Activated naive CD4-positive, alpha-beta T cell treated with anti-CD3 and anti-CD28 coated beads, Interleukin-2, amount 50 U/mL, for 24 hours (primary cell): ENCODE measurements around the gene MSMP.

Experiments
- H3K27ac Mint-ChIP-seq: one replicate; pipeline ENCODE4 v1.8.0; 2021; ENCODE audit warnings: mild to moderate bottlenecking, mixed read lengths
- H3K27me3 Mint-ChIP-seq: one replicate; pipeline ENCODE4 v1.8.0; 2021; ENCODE audit warnings: mixed read lengths
- H3K36me3 Mint-ChIP-seq: one replicate; pipeline ENCODE4 v1.8.0; 2021; ENCODE audit warnings: mixed read lengths
- H3K4me1 Mint-ChIP-seq: one replicate; pipeline ENCODE4 v1.8.0; 2021; ENCODE audit warnings: mixed read lengths
- H3K4me3 Mint-ChIP-seq: one replicate; pipeline ENCODE4 v1.8.0; 2021; ENCODE audit warnings: mild to moderate bottlenecking, mixed read lengths
- H3K9me3 Mint-ChIP-seq: one replicate; pipeline ENCODE4 v1.8.0; 2021; ENCODE audit warnings: mixed read lengths

The MSMP gene

DNA sequence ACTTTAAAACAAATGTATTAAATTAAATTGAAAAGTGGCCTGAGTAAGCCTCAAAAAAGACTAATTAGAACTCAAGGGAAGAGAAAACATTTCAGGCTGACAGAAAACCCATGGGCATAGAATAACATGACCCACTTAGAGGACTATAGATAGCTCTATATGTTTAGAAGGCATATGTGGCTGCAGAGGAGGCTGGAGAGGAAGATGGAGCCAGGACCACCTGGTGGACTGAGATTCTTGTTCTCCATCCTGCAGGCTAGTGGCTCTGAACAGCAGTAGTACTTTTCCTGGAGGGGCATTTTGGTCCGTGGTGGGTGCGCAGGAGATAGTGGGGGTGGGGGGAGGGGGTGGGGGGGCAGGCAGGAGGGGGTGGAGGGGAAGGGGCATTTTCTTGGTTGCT lies 27.0 kb upstream of the MSMP start:
- H3K27me3 Mint-ChIP-seq, result no peaks in the 10 kb centered on the region
- no peak overlapping the region for H3K27ac Mint-ChIP-seq

DNA sequence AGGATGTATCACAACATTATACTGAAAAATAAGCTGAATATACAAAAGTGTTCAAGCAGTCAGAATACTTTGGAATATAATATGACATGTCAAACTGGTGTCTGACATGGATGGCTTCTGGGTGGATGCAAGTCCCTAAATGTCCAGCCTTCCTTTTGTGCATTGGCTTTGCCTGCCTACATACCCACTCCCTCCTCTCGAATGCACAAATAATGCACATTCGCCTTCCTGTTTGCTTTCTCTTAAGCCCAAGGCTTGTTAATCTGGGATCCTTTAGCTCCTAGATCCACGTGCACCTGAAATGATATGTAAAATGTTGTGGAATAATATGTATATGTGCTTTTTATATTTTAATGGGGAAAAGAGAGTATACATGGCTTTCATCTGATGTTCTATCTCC lies 24.4 kb upstream of the MSMP start:
- Mint-ChIP-seq H3K36me3 (peaks cover 8% of the 10 kb centered on the region), H3K9me3 (no peaks in the 10 kb centered on the region), H3K27ac (no peak overlapping the region), H3K27me3 (no peaks in the 10 kb centered on the region), H3K4me3 (no peak overlapping the region), H3K4me1 (peaks cover 3% of the 10 kb centered on the region)

More for the DNA sequence above, 27.0 kb upstream of the MSMP start:
- H3K4me1 Mint-ChIP-seq, result no peaks in the 10 kb centered on the region
- no peak overlapping the region for H3K4me3 Mint-ChIP-seq
- peaks cover 8% of the 10 kb centered on the region for H3K36me3 Mint-ChIP-seq
- no peaks in the 10 kb centered on the region for H3K9me3 Mint-ChIP-seq

DNA sequence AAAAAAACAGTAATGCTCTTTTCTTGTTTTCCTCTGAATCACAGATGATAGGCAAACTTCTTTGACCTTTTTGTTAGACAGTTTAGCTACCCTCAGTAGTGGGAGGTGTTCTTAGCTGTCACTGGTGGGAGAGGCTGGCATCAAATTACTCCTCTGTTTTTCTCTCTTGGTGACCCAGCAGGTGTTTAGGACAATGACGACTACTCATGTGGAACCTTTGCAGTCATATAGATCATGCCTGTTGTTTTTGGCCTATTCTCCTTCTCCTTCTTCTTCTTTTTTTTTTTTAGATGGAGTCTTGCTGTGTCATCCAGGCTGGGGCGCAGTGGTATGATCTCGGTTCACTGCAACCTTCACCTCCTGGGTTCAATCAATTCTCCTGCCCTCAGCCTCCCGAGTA lies 21.9 kb upstream of the MSMP start:
- peaks cover 3% of the 10 kb centered on the region for H3K4me1 Mint-ChIP-seq
- no peak overlapping the region for H3K27ac Mint-ChIP-seq
- no peaks in the 10 kb centered on the region for H3K9me3 Mint-ChIP-seq
- H3K36me3 Mint-ChIP-seq, result peaks cover 4% of the 10 kb centered on the region
- H3K27me3 Mint-ChIP-seq, result no peaks in the 10 kb centered on the region
- H3K4me3 Mint-ChIP-seq, result no peak overlapping the region

DNA sequence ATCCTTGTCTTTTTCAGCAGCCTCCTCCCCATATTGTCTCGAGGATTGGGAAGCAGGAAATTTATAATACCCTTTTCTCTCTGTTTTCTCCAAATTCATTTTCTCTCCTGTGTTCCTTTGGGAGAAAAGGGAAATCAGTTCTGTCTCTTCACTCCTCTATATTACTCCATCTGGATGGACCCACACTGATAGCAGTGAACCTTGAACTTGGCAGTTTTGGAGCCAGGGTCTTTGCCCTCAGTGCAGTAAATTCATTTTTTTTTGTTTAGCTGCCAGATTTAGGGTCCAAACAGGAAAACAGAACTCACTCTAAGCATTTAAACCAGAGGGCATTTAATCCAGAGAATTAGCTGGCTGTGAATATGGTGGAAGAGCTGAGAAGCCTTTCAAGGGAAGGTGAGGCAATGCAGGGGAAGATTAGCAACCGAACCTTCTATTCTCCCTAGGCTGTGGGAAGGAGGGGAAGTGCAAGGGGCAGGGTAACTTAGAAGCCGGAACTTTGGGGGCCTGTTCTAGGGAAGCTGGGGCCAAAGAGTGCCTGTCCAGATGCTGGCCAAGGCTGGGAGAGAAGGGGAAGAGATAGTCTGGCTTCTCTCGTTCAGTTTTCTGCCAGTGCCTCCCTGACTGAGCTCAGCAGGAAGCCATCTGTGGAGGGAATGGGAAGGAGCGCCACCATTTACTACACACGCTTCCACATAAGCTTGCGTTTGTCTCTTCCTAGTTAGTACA lies 21.0 kb upstream of the MSMP start:
- H3K4me1 Mint-ChIP-seq, result peaks cover 3% of the 10 kb centered on the region

DNA sequence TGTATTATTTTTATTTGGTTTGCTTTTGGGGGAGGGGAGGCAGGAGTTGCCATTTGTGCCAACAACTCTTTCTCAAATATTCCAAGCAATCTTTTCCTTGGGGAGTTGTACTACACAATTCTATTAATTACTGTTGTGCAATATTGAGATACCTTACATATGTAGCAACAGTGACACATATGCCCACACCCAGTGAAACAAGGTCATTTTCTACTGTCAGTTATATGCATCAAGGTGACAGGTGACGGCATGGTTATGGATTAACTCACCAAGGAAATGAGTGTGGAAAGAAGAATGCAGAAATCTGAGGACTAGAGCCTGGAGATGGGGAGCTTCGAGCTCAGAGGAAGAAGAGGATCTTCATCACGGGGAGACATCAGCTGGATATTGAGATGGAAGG lies 17.9 kb upstream of the MSMP start:
- H3K9me3 Mint-ChIP-seq, result no peaks in the 10 kb centered on the region
- H3K27me3 Mint-ChIP-seq, result no peaks in the 10 kb centered on the region
- H3K4me3 Mint-ChIP-seq, result no peak overlapping the region
- H3K27ac Mint-ChIP-seq, result no peak overlapping the region
- no peaks in the 10 kb centered on the region for H3K36me3 Mint-ChIP-seq
- H3K4me1 Mint-ChIP-seq, result peaks cover 9% of the 10 kb centered on the region

More for the DNA sequence above, 21.0 kb upstream of the MSMP start:
- H3K4me3 Mint-ChIP-seq, result no peak overlapping the region
- no peak overlapping the region for H3K27ac Mint-ChIP-seq
- H3K27me3 Mint-ChIP-seq, result no peaks in the 10 kb centered on the region
- H3K9me3 Mint-ChIP-seq, result no peaks in the 10 kb centered on the region
- peaks cover 1% of the 10 kb centered on the region for H3K36me3 Mint-ChIP-seq

DNA sequence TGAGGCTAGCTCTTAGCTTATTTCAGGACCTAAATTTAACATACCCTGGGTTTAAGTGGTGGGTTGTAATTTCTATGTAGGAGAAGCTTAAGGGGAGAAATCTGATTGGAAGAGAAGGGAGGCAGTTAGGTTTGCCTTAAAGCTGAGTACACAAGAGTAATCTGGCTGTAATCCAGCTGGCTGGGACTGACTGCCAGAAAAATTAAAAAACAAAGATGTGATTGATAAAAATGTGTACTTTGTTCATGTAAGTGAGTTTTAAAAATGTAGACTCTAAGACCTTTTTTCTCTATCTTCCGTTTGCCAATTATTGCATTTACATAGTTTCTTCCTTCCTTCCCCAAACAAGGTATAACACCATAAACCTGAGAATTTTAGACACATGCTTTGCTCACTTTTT lies 17.5 kb upstream of the MSMP start:
- H3K36me3 Mint-ChIP-seq, result no peaks in the 10 kb centered on the region
- peaks cover 12% of the 10 kb centered on the region for H3K4me1 Mint-ChIP-seq
- H3K27ac Mint-ChIP-seq, result no peak overlapping the region
- H3K27me3 Mint-ChIP-seq, result no peaks in the 10 kb centered on the region
- no peaks in the 10 kb centered on the region for H3K9me3 Mint-ChIP-seq
- no peak overlapping the region for H3K4me3 Mint-ChIP-seq

DNA sequence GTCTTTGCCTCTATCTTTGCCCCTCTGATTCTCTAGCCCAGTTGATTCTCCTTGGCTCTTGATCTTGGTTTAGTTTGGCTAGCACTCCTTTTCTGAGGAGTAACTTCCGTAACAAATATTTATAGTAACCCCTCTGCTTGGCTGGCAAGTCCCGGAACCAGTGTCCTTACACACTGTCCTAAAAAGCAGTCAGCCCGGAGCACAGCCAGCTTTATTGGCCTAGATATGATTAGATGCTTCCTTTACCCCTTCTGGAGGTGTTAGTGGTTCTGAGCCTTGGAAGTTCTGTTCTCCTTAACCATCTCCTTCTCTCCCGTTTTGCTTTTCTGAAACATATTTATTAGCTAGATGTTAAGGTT lies 17.0 kb upstream of the MSMP start:
- Mint-ChIP-seq H3K36me3 (no peaks in the 10 kb centered on the region), H3K27ac (no peak overlapping the region), H3K27me3 (no peaks in the 10 kb centered on the region), H3K4me1 (peaks cover 17% of the 10 kb centered on the region), H3K4me3 (no peak overlapping the region), H3K9me3 (no peaks in the 10 kb centered on the region)

DNA sequence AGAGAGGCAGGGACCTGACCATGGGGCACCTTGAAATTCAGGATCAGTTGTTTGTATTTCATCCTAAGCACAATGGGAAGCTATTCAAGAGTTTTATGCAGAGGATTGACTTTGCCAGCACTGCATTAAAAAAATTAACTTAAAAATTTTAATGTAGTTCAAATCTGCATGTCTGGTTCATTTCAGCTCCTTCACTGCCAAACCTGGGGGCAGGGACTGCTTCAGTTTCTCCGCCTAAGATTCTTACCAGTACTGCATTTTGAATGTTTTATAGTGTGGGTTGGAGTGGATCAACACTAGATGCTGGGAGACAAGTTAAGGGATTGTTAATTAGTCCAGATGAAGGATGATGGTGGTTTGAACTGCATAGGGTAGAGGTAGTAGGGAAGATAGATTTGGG lies 15.7 kb upstream of the MSMP start:
- Mint-ChIP-seq H3K36me3 (no peaks in the 10 kb centered on the region), H3K4me1 (peaks cover 16% of the 10 kb centered on the region), H3K27ac (no peak overlapping the region), H3K4me3 (no peak overlapping the region), H3K27me3 (no peaks in the 10 kb centered on the region), H3K9me3 (no peaks in the 10 kb centered on the region)

DNA sequence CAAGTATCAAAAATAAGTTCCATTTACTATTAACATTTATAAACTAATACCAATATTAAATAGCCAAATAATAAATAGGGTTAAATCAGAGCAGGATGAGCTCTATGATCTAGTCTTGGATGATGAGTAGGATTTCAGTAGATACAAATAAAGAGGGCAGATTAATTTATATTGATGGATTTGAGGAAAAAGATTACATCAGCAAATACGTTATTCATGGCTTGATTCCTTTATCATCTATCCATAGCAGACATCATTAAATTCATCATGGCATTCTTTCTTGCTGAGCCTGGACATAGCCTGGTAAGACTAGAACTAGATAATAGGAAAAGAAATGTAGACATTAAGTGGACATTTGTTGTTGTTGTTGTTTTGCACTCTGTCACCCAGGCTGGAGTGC lies 13.4 kb upstream of the MSMP start:
- Mint-ChIP-seq H3K27me3 (no peaks in the 10 kb centered on the region), H3K4me1 (peaks cover 24% of the 10 kb centered on the region), H3K4me3 (no peak overlapping the region), H3K27ac (no peak overlapping the region), H3K36me3 (no peaks in the 10 kb centered on the region), H3K9me3 (no peaks in the 10 kb centered on the region)

DNA sequence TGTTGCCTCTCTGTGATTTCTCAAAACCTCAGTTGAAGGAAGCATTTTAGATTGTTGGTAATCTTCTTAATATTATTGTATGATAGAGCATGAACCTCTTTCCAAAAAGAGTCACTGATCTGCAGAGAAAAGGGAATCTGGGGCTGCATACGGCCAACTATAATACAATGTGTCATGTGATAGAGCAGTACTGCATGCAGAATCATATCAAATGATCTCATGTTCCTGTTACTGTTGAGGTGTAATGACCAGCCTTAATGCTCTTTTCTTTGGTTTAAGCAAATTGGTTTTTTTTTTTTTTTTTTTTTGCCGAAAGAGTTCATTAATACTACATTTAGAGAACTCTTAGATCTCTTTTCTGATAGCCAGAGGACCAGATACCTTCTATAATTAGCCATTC lies 12.9 kb upstream of the MSMP start:
- Mint-ChIP-seq H3K4me3 (no peak overlapping the region), H3K27ac (no peak overlapping the region), H3K9me3 (no peaks in the 10 kb centered on the region), H3K36me3 (no peaks in the 10 kb centered on the region), H3K4me1 (peaks cover 27% of the 10 kb centered on the region), H3K27me3 (no peaks in the 10 kb centered on the region)

DNA sequence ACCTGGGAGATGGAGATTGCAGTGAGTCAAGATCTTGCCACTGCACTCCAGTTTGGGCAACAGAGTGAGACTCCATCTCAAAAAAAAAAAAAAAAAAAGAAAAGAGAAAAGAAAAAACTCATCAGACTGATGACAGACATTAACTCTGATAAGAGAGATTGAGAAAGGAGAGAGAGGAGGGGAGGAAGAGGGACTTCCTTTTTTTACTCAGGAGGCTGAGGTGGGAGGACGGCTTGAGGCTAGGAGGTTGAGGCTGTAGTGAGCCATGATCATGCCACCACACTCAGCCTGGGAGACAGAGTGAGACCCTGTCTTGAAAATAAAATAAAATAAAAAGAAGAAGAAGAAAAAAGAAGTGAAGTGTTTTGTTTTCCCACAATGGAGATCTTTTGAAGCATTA lies 9.7 kb upstream of the MSMP start:
- Mint-ChIP-seq H3K4me3 (no peak overlapping the region), H3K27ac (no peak overlapping the region), H3K9me3 (no peaks in the 10 kb centered on the region), H3K4me1 (peaks cover 50% of the 10 kb centered on the region), H3K27me3 (no peaks in the 10 kb centered on the region), H3K36me3 (peaks cover 3% of the 10 kb centered on the region)

DNA sequence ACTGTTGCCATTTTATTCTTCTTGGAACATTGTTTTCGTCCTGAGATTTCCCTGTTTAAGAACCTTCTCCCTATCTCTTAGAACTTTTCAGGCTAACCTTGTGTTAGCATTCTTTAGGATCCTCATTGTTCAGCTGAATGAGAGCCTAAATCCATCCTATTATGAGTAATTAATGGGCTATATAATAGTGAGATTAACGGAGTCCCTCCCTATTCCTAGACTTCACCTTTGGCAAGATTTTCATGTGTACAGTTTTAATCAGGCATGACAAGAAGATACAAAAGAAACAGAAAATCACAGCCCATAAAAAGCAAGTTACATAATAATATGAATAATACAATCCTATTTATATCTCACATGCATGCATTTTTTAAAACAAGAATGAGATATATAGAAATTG lies 9.1 kb upstream of the MSMP start:
- Mint-ChIP-seq H3K27ac (no peak overlapping the region), H3K4me1 (peaks cover 56% of the 10 kb centered on the region), H3K4me3 (no peak overlapping the region), H3K9me3 (no peaks in the 10 kb centered on the region), H3K36me3 (peaks cover 3% of the 10 kb centered on the region), H3K27me3 (no peaks in the 10 kb centered on the region)

DNA sequence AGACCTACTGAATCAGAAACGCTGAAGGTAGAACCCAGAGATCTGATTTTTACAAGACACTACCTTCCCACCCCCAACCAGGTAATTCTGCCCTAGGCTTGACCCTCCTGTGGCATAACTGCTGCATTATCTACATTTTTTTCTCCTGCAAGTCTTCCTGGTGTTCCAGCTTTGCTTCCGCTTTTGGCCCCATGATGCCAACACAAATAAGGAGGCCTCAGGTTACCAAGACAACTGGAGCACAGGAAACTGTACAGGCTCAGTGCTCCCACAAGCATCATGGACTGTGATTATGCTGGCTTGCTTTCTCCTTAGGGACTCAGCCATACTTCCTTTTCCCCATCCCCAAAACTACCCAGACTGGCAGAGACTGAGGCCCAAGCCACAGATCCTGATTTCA lies 6.6 kb upstream of the MSMP start:
- H3K27ac Mint-ChIP-seq, result no peak overlapping the region
- H3K4me3 Mint-ChIP-seq, result no peak overlapping the region
- H3K36me3 Mint-ChIP-seq, result peaks cover 3% of the 10 kb centered on the region
- H3K27me3 Mint-ChIP-seq, result no peaks in the 10 kb centered on the region
- H3K4me1 Mint-ChIP-seq, result peaks cover 56% of the 10 kb centered on the region
- no peaks in the 10 kb centered on the region for H3K9me3 Mint-ChIP-seq

DNA sequence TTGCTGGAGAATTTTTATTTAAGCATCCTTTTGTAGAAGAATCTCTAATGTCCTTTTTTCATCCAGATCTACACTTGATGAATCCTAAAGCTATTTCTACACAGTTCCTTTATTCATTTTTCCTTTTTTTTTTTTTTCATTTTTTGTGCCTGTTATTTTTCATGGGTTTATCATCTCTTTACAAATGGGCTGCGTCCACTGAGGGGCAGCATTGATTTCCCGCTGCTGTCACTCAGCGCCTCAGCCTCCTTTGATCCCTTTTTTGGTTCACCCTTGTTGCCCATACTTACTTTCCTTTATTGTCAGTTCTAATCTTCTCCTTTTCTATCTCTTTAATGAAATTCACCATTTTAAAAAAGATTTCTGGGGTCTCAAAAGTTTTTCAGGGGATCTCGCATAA lies 5.7 kb upstream of the MSMP start:
- Mint-ChIP-seq H3K4me1 (peaks cover 57% of the 10 kb centered on the region), H3K4me3 (no peak overlapping the region)

DNA sequence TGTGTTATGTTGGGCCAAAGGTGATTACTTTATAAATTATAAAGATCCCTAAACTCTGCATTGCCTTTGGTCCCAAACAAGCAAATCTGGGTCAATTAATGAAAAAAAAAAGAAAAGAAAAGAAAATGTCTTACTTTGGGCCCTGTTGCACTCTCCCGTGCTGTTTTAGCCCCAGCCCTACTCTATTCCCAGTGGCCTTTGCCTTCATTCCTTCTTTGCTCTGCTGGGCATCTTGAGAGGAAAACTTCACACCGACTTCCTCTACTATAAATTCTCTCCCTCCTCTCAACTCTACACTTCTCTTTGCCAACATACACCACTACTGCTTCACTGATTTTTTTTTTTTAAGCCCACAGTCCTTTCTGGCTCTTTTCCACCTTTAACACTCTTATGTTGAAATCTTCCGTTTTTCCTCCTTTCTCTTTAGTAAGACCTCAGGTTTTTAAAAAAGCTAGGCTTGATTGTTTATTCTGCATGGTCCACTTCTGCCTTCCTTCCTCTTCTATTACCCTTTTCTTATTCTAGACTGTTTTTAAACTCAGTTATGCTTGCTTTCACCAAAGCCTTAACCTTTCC lies 4.5 kb upstream of the MSMP start:
- no peaks in the 10 kb centered on the region for H3K27me3 Mint-ChIP-seq
- no peak overlapping the region for H3K27ac Mint-ChIP-seq
- no peaks in the 10 kb centered on the region for H3K9me3 Mint-ChIP-seq
- H3K36me3 Mint-ChIP-seq, result peaks cover 6% of the 10 kb centered on the region
- peak overlapping the region; percentile 67 for H3K4me3 Mint-ChIP-seq
- peaks cover 53% of the 10 kb centered on the region for H3K4me1 Mint-ChIP-seq

More for the DNA sequence above, 5.7 kb upstream of the MSMP start:
- no peak overlapping the region for H3K27ac Mint-ChIP-seq
- H3K27me3 Mint-ChIP-seq, result no peaks in the 10 kb centered on the region
- H3K36me3 Mint-ChIP-seq, result peaks cover 3% of the 10 kb centered on the region
- no peaks in the 10 kb centered on the region for H3K9me3 Mint-ChIP-seq

DNA sequence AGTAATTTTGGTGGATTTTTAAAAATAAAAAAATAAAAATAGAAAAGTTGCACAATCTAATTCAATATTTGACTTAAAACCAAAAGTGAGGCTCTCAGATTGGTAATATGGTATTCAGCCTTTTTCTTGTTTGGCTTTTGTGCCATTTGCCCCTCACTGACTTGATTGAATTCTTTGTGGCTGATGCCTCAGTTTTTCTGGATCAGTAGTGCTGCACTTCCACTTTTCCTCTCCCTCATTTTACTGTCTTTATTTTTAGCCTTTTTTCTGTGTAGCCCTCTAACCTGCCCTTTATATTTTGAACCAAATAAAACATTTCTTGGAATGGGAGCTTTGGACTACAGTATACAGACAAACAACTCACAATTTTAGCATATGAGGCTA lies 3.8 kb upstream of the MSMP start:
- Mint-ChIP-seq H3K4me1 (peaks cover 49% of the 10 kb centered on the region), H3K9me3 (no peaks in the 10 kb centered on the region), H3K27ac (peak overlapping the region; percentile 72), H3K36me3 (peaks cover 8% of the 10 kb centered on the region), H3K4me3 (peak overlapping the region; percentile 93), H3K27me3 (no peaks in the 10 kb centered on the region)
